Activated CD8-positive, alpha-beta T cell treated with anti-CD3 and anti-CD28 coated beads for 36 hours (primary cell): ENCODE results near the gene C4orf46. TPM values are rescaled to one million over a fixed set of nuclear protein-coding genes. Genes with fewer than 3 reads are reported as not detected.
A peak's percentile ranks its signal among the peaks of the same experiment; 100 is the strongest.
"Not testable (repeated sequence)": the region's sequence is repeated elsewhere in the genome, so short reads cannot be mapped to it uniquely, and the experiment has no call there.

ENCODE experiments used
- ATAC-seq: fragments of 200-7000 bp; cut with Tn5 transposase; one replicate; pipeline ENCODE4 v1.10.0; 2021; ENCODE audit warnings: mild to moderate bottlenecking, moderate library complexity
- CTCF ChIA-PET: fragments of 350-600 bp; sonication (Branson Sonifier 250); formaldehyde crosslinking; loops from one replicate; lab custom pipeline; 2021; ENCODE audit warnings: antibody characterized with exemption; lab: Charles Lee
- POLR2A ChIA-PET: fragments of 350-600 bp; sonication (Branson Sonifier 250); formaldehyde crosslinking; loops from one replicate; lab custom pipeline; 2021; ENCODE audit warnings: antibody characterized with exemption; lab: Charles Lee
- DNase-seq: peaks from one replicate; pipeline ENCODE4 v3.0.0-alpha.2; 2020
- H3K27ac Mint-ChIP-seq: one replicate; pipeline ENCODE4 v1.8.0; 2021; ENCODE audit warnings: mild to moderate bottlenecking, mixed read lengths
- H3K27me3 Mint-ChIP-seq: one replicate; pipeline ENCODE4 v1.8.0; 2021; ENCODE audit warnings: mixed read lengths
- H3K36me3 Mint-ChIP-seq: one replicate; pipeline ENCODE4 v1.8.0; 2021; ENCODE audit warnings: low read depth, mixed read lengths
- H3K4me1 Mint-ChIP-seq: one replicate; pipeline ENCODE4 v1.8.0; 2021; ENCODE audit warnings: low read depth, mixed read lengths
- H3K4me3 Mint-ChIP-seq: one replicate; pipeline ENCODE4 v1.8.0; 2021; ENCODE audit warnings: mild to moderate bottlenecking, moderate library complexity, mixed read lengths
- H3K9me3 Mint-ChIP-seq: one replicate; pipeline ENCODE4 v1.8.0; 2021; ENCODE audit warnings: mixed read lengths
- CTCF ChIP-seq: fragments of 200-600 bp; IDR thresholded peaks from one replicate; pipeline ENCODE4 v1.8.0; 2022; ENCODE audit warnings: antibody characterized with exemption, mild to moderate bottlenecking
- intact Hi-C: fragments of 100-400 bp; cut with micrococcal nuclease; formaldehyde crosslinking; loops from one replicate; pipeline ENCODE4 v1.10.0; 2022
- total RNA-seq, 2 experiments: library from RNA; stranded (reverse); gene quantifications; one replicate each; pipeline ENCODE4 v1.2.3, GENCODE V29; 2021

The C4orf46 gene
- total RNA-seq, 2 experiments from 2014 or later = 17.7 to 19.0 TPM

GRCh38 chr4:158669310-158669709 is 2.4 kb downstream of the C4orf46 start:
- Mint-ChIP-seq H3K27me3 (no peaks in the 10 kb centered on the region), H3K9me3 (no peaks in the 10 kb centered on the region), H3K4me1 (peaks cover 24% of the 10 kb centered on the region), H3K27ac (no peak overlapping the region), H3K4me3 (no peak overlapping the region), H3K36me3 (peaks cover 18% of the 10 kb centered on the region)
- CTCF ChIA-PET = interaction anchor here (0.7 kb wide), 1 partner anchor 507 kb away, joined by 3 read pairs; no protein-coding TSS in a partner anchor
- no peak for TF ChIP-seq CTCF
- intact Hi-C loops = no loop called here
- POLR2A ChIA-PET = interaction anchor here (1.8 kb wide), 1 partner anchor 14 kb away, joined by 4 read pairs; no protein-coding TSS in a partner anchor
- ATAC-seq (no peak), DNase-seq (no peak)

- CTCF ChIA-PET = no interaction called here
- POLR2A ChIA-PET = no interaction called here
- peaks cover 18% of the 10 kb centered on the region for H3K36me3 Mint-ChIP-seq
- H3K4me3 Mint-ChIP-seq = no peak overlapping the region
- H3K9me3 Mint-ChIP-seq = no peaks in the 10 kb centered on the region
- peak; percentile 72 for TF ChIP-seq CTCF
- ATAC-seq (no peak), DNase-seq (peak; percentile 30)
- no peak overlapping the region for H3K27ac Mint-ChIP-seq
- intact Hi-C loops = no loop called here
- H3K27me3 Mint-ChIP-seq = no peaks in the 10 kb centered on the region
- peaks cover 22% of the 10 kb centered on the region for H3K4me1 Mint-ChIP-seq
Observed at GRCh38 chr4:158667651-158668198, 4.0 kb downstream of the C4orf46 start.

GRCh38 chr4:158666892-158667291 is 4.8 kb downstream of the C4orf46 start:
- Mint-ChIP-seq H3K9me3 (no peaks in the 10 kb centered on the region), H3K36me3 (peaks cover 18% of the 10 kb centered on the region), H3K4me1 (peaks cover 20% of the 10 kb centered on the region), H3K27me3 (no peaks in the 10 kb centered on the region), H3K27ac (no peak overlapping the region), H3K4me3 (no peak overlapping the region)
- ChIA-PET POLR2A (interaction anchor here (1.0 kb wide), 1 partner anchor 11 kb away, joined by 3 read pairs; no protein-coding TSS in a partner anchor), CTCF (no interaction called here)
- intact Hi-C loops = no loop called here
- DNase-seq (no peak), ATAC-seq (no peak)
- TF ChIP-seq CTCF = no peak

- CTCF ChIA-PET = interaction anchor here (0.6 kb wide), 1 partner anchor 35 kb away, joined by 3 read pairs; no protein-coding TSS in a partner anchor
- no peaks in the 10 kb centered on the region for H3K9me3 Mint-ChIP-seq
- peaks cover 16% of the 10 kb centered on the region for H3K36me3 Mint-ChIP-seq
- DNase-seq = no peak
- TF ChIP-seq CTCF = no peak
- H3K27me3 Mint-ChIP-seq = no peaks in the 10 kb centered on the region
- POLR2A ChIA-PET = no interaction called here
- intact Hi-C loops = no loop called here
- H3K4me1 Mint-ChIP-seq = peaks cover 11% of the 10 kb centered on the region
- no peak overlapping the region for H3K27ac Mint-ChIP-seq
- ATAC-seq = no peak
- H3K4me3 Mint-ChIP-seq = no peak overlapping the region
Observed at GRCh38 chr4:158664806-158665205, 6.9 kb downstream of the C4orf46 start.

GRCh38 chr4:158663707-158664625 is 7.7 kb downstream of the C4orf46 start:
- H3K4me3 Mint-ChIP-seq, H3K27me3 Mint-ChIP-seq, H3K4me1 Mint-ChIP-seq, ATAC-seq, CTCF ChIA-PET, H3K9me3 Mint-ChIP-seq, H3K27ac Mint-ChIP-seq, POLR2A ChIA-PET, DNase-seq, intact Hi-C loops: not testable (repeated sequence)
- H3K36me3 Mint-ChIP-seq = peaks cover 12% of the 10 kb centered on the region

- H3K4me1 Mint-ChIP-seq, CTCF ChIA-PET, POLR2A ChIA-PET, ATAC-seq, H3K27me3 Mint-ChIP-seq, H3K4me3 Mint-ChIP-seq, DNase-seq, H3K9me3 Mint-ChIP-seq, H3K36me3 Mint-ChIP-seq, H3K27ac Mint-ChIP-seq, intact Hi-C loops: not testable (repeated sequence)
Observed at GRCh38 chr4:158663255-158663654, 8.4 kb downstream of the C4orf46 start.
